Activated CD4-positive, alpha-beta T cell treated with anti-CD3 and anti-CD28 coated beads, Interleukin-2, amount 50 U/mL, for 16 hours (primary cell): ENCODE measurements around the gene LSM4.
A peak's percentile ranks its signal among the peaks of the same experiment; 100 is the strongest.
"Not testable (repeated sequence)": the region's sequence is repeated elsewhere in the genome, so short reads cannot be mapped to it uniquely, and the experiment has no call there.

Source experiments
- DNase-seq: peaks from one replicate; pipeline ENCODE4 v3.0.0-alpha.2; 2020

Gene LSM4

DNA sequence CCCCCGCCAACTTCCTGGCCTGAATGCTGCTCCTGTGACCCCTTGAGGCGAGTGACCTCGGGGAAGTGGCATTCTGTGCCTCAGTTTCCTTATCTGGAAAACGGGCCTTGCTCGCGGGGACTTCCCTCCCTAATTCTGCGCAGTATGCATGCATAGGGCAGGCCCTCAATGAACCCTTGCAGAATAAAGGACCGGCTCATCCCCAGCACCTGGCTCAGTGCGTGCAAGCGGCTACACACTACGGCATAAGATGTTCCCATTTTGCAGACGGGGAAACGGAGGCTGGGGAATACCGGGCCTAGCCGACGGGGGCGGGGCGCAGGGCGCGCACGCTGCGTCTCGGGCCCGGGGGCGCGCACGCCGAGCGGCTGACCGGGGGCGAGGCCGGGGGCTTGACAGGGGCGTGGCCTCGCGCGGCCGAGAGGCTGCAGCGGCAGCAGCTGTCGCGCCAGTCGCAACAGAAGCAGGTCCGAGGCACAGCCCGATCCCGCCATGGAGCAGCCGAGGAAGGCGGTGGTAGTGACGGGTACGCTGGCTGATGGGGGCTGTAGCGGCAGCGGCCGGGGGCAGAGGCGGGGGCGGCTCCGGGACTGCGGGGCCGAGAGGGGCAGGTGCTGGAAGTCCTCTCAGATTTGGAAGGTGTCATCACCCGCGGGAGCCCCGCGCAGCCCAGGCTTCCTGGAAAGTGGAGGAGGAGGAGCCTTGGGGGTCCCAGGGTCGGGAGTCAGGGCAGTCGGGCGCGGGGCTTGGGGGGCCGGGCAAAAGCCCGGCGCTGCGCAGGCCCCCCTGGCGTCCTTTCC, 17.5 kb upstream of the LSM4 start, which contains the start of gene PGPEP1:
Gene PGPEP1, plus strand, starts transcription at position 409 of the 800 bp plus-strand sequence. Its CDS starts 84 bp downstream, at position 493.
- peak; percentile 56 for DNase-seq

DNA sequence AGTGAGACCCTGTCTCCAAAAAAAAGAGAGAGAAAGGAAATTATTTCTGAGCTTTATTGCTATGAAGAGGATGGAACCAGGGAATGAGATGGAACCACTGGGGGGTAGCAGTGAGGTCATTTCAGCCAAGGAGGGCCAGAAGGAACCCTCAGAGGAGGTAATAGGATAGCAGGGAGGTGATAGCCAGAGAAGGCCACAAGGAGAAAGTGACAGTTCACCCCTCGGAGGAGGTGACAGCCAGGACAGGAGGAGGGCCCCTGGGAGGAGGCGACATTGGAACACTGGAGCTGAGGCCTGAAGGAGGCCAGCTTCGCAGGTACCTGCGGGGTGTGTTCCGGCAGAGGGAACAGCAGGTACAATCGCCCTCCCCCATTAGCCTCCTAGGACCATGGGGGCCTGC, 16.8 kb upstream of the LSM4 start:
- DNase-seq, result no peak

DNA sequence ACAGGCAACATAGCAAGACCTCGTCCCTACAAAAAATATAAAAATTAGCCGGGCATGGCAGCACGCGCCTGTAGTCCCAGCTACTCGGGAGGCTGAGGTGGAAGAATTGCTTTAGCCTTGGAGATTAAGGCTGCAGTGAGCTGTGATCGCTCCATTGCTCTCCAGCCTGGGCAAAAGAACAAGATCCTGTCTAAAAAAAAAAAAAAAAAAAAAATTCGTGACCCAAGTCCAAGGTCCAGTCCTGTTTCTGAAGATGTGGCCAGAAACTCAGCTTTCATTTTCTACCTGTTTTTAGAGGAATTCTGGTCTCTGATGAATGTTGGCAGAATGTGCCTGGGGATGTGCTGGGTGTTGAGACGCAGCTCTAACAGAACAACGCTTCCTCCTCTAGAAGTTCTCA, 15.7 kb upstream of the LSM4 start:
- no peak for DNase-seq

DNA sequence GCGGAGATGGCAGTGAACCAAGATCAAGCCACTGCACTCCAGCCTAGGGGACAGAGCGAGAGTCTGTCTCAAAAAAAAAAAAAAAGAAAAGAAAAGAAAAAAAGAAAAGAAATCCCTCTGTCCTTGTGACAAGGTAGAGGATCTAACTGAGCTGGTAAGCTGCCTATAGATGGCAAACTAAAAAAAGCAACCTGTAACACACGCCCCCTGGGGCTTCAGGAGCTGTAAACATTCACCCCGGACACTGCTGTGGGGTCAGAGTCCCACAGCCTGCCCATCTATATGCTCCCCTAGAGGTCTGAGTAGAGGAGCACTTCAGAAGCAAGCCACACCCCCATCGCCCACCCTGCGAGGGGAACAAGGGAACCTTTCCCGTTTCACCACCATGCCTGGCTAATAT, 13.2 kb upstream of the LSM4 start:
- DNase-seq, result no peak

DNA sequence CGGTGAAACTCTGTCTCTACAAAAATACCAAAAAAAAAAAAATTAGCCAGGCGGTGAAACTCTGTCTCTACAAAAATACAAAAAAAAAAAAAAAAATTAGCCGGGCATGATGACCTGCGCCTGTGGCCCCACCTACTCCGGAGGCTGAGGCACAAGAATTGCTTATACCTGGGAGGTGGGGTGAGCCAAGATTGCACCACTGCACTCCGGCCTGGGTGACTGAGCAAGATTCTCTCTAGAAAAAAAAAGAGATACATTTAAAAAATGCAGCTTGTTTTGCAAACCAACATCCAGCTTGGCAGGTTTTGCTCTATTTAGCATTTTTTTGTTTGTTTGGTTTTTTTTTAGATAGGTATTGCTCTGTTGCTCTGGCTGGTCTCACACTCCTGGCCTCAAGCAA, 10.8 kb upstream of the LSM4 start:
- no peak for DNase-seq

DNA sequence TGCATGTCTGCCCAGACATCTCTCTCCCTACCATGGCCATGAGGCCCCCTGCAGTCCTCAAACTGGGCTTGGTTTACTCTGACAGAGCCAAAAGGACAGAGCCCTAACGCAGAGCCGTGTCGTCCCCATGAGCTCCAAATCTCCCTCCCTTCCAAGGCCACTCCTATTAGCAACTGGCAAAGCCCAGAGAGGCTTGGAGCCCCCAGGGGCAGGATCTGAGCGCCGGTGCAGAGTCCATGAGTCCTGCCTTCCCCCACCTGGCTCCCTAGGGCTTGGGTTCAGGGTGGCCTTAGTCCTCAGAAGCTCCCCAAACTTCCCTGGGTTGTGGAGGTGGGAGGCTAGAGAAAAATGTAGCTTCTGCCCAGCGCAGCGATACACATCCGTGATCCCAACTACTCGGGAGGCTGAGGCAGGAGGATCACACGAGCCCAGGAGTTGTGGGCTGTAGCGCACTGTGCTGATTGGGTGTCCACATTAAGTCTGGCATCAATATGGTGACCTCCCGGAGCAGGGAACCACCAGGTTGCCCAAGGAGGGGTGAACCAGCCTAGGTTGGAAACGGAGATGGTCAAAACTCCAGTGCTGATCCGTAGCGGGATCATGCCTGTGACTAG, 10.1 kb upstream of the LSM4 start:
- DNase-seq, result no peak

DNA sequence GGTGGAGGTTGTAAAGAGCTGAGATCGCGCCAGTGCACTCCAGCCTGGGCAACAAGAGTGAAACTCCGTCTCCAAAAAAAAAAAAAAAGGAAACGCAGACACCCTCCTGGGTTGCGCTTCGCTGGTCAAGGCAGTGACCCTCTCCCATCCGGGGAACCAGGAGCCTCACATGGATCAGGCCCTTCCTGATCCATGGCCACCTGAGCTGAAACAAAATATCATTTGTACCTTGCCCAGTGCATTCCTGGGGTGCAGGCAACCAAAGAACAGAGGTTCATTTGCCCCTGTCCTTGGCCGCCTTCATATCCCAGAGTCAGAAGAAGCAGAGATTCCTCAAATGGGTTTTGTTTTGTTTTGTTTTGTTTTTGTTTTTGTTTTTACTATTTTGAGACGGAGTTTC, 8.0 kb upstream of the LSM4 start:
- no peak for DNase-seq

DNA sequence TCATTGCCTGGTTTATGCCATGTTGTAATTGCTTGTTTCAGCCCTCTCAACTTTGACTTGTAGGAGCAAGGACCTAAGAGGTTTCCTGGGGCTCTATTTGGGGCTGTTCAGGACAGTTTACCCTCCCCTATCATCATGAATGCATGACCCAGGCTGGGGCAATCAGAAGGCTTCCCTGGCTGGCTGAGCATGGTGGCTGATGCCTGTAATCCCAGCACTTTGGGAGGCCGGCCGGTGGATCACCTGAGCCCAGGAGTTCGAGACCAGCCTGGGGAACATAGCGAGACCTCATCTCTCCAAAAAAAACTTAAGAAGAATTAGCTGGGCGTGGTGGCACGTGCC, 6.1 kb upstream of the LSM4 start:
- no peak for DNase-seq

DNA sequence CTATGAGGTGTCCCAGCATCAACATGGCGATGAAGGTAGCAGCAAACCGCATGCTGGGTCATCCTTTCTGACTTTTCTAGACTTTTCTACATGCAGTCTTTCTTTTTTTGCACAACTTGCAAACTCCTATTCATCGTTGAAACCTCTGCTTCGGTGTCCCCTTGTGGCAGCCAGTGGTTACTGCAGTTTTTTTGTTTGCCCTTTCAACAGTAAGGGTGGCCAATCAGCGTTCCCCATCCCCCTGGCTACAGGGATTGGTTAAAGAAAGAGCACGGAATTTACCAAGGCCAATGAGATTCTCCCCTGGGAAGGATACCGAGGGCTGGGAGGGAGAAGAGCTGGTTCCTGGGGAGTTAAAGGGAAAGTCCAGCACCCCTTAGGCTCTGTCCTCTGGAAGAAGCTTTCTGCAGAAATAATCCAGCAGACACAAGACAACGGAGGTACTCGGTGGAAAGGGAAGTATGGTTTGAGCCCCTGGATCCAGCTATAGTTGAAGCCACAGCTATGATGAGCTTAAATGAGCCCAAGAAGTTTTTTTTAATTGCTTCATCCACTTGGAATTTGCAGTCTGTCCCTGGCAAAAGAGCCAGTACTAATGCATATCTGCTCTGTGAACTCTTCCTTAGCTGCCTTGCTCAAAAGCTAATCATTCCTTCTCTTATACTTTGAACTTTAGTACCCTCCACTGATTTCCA, 5.6 kb upstream of the LSM4 start:
- DNase-seq, result peak; percentile 95

DNA sequence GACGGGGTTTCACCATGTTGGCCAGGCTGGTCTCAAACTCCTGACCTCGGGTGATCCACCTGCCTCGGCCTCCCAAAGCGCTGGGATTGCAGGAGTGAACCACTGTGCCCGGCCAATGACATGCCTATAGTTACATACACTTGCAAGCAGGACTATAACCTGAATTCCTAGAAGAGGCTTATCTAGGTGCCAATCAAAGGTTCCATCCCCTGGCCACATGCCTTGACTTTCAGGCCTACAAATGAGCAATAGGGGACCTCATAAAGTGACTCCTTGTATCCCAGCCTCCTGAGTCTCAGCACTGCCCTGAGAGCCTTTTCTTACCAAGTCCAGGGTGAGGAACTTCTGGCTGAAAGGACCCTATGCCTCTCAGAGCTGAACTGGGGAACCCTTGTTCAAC, 3.9 kb upstream of the LSM4 start:
- no peak for DNase-seq

DNA sequence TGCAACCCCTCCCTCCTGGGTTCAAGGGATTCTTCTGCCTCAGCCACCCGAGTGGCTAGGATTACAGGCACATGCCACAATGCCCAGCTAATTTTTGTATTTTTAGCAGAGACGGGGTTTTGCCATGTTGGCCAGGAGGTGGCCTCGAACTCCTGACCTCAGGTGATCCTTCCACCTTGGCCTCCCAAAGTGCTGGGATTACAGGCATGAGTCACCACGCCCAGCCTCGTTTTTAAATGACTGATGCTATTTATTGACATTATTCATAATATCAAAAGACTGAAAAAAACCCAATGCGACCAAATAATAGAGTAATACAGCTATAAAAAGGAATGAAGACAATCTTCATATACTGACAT, 1.5 kb upstream of the LSM4 start:
- DNase-seq, result not testable (repeated sequence)

DNA sequence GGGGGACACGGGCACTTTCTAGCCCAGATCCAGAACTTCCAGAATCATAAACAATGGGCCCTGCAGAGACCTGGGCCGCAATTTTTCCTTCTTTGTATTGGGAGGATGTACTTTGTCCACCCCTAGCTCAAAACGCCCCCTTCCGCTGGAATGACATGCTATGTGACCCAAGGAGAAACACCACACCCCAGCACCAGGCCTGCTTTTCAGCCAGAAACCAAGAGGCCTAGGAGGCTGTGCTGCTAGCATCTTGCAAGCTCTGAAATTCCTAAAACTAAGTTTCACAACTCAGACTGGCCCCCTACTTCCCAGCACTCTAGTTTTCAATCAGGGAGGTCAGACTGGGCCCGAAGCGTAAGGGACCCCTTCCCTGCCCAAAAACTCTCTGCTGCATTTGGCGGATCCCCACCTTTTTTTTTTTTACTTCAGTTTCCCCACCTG, 538 bp downstream of the LSM4 start:
- peak; percentile 70 for DNase-seq

DNA sequence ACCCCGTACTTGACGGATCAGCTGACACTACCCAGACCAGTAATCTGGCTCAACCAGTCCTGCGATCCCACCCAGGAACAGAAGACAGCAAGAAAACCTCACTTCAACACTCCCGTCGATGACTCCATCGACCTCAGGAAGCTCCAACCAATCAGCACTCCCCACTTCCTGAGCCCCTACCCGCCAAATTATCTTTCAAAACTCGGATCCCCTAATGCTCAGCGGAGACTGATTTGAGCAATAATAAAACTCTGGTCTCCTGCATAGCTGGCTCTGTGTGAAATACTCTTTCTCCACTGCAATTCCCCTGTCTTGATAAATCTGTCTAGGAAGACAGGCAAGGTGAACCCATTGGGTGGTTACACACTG, 1.2 kb downstream of the LSM4 start:
- DNase-seq, result peak; percentile 77

DNA sequence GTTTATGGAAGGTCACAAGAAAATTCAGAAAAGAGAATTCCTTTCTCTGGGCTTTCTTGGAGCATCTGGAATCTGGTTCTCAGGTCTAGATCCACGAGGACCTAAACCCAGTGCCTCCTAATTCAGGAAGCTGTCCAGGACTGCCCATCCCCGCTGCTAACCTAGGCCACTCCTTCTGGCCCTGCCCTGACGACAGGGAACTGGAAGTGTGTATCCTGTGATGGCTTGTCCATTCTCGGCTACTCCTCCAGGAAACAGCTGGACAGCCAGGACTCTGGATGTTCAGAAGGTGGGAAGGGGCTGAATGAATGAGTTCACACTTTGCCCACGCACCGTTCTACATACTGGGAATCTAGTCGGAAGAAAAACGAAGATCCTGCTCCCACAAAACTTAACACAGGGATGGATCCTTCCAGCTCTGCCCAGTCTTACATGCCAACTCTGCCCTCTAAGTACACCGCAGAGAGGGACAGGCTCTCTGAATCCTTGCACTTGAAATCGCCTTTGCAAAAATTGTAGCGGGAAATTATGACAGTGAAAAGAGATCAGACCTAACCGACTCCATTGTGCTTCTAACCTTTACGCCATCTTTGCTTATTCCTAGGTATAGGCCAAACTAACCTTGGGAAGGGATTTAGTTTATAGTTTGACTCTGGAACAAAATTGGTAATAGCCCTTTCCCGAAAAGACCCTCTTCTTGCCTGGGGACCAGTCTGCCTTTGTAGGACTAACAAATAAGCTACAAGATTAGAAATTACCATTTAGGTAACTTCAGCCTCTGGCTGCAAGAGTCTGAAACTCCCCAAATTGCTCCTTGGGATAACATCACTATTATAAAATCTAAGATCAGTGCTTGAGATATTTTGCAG, 1.8 kb downstream of the LSM4 start:
- DNase-seq, result no peak

DNA sequence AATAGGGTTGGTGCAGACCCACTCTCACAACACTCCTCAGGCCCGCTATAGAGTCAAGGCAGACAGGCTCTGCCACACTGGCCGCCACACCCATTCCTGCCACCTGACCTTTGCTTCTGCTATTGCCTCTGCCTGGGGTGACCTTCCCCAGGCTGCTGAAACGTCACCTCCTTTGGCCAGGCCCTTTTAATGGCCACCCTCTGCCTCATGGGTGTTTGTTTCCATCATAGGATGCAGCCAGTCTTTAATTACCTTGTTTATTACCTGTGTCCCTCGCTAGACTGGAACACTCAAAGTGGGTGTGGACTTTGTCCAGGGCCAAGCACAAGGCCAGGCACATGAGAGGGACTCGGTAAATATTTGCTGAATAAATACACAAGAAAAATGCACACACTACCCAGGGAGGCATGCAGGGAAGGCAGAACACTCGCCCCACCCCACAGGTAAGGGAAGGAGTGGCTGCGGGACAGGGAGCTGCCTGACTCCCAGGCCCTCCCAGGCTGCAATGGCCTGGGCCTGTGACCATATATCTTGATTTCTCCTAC, 3.2 kb downstream of the LSM4 start:
- no peak for DNase-seq

DNA sequence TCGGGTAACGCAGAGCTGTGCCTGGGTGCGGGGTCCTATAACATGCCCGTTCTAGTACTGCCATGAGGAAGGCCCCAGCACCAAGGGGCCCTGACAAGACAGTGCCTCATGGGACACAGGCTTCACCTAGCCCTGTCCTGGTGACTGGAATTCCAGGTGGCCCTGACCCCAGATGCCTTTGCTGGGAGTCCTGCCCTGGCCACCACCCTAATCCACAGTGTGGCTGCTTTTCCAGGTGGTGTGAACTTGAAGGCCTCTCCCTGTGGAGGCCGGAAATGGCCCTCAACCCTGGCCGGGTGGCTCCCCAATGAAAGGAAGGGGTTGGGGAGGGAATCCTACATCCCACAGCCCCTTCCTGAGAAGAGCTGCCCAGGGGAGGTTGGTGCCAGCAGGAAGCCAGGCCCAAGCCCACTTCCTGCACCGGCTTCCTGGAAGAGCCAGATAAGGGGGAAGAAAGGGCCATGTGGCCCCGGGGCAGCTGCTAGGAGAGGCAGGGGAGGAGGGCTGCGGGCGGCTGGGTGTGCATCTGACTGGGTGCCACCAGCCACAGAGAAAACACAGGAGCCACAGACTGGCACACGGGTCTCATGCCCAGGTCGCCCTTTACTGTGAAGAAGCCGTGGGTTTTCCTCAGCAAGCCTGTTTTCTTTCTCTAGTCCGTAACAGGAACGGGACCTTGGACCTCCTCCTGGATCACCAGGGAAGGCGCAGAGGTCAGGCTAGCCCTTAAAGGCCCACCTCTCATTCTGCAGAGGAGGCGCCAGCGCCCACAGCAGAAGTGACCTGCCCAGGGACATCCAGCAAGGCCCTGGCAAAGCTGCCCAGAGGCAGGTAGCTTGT, 4.7 kb downstream of the LSM4 start:
- peak; percentile 76 for DNase-seq

DNA sequence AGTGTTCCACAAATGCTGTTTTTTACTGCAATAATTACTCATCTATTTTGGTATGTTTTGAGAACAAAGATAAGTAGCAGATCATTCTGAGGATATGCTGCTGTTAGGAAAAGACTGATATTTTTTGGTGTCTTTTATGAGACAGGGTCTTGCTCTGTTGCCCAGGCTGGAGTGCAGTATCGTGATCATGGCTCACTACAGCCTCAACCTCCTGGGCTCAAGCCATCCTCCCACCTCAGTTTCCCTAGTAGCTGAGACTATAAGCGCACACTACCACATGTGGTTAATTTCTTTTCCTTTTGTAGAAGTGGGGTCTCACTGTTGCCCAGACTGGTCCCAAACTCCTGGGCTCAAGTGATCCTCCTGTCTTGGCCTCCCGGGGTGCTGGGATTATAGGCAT, 9.5 kb downstream of the LSM4 start:
- DNase-seq, result no peak

DNA sequence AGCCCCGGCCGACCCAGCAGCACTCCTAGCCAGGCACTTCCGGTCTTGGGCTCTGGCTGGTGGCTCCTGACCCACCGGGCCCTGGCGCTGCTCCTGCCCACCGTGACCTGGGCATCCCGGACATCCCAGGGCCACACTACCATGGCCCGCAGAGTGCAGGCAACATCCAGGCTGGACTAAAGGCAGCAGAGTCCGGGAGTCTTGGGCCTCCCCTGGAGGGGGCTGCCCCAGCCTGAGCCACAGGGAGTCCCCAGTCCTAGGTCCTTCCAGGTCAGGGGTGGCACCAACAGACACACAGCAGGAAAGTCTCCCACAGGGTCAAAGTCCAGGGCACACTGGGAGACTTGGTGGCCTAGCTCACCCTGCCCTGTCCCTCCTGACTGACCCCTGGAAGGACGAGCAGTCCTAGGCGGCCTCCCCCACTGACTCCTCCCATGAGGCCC, 10.8 kb downstream of the LSM4 start:
- DNase-seq, result no peak

DNA sequence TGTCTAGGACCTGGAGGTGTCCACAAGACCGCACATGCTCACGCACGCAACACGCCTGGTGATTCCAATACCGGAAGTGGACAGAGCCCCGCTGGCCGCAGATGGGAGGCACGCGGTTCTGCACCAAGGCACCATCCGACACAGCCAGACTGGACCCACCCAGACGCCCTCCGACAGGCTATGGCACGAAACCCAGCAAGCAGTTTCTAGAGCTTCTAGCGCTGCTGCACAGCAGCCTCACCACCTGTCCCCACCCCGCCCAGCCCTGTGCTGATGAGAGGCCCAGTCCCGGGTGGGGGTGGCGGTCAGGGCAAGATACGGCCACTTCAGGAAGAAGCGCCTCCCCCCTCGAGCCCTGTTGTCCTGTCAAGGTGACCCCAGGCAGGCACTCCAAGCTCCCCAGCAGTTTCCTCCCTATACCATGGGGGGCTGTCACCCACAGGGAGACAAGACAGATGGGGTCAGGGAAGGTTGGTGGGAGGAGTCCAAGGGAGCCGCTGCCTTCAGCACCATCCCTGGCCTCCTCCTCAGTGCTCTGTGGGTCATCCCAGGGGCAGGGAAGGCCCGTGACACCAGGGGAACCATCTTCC, 11.3 kb downstream of the LSM4 start:
- no peak for DNase-seq

DNA sequence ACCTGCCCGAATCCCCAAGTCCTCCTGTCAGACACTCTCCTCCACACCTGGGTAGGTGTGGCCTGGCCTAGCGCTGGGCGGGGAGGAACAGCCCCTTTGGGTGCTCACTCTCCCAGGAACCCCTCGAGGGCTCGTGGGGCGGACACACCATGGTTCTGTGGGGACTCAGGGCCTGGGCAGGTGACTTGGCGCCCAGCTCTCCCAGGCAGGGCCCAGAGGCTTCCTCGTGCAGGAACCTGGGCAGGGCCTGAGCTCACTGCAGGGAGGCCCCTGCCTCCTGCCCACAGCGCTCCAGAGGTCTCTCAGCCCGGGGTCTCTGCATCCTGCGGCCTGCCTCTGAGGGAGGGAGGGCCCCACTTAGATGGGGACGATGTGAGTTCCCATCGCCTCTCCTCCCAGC, 11.9 kb downstream of the LSM4 start:
- DNase-seq, result no peak

DNA sequence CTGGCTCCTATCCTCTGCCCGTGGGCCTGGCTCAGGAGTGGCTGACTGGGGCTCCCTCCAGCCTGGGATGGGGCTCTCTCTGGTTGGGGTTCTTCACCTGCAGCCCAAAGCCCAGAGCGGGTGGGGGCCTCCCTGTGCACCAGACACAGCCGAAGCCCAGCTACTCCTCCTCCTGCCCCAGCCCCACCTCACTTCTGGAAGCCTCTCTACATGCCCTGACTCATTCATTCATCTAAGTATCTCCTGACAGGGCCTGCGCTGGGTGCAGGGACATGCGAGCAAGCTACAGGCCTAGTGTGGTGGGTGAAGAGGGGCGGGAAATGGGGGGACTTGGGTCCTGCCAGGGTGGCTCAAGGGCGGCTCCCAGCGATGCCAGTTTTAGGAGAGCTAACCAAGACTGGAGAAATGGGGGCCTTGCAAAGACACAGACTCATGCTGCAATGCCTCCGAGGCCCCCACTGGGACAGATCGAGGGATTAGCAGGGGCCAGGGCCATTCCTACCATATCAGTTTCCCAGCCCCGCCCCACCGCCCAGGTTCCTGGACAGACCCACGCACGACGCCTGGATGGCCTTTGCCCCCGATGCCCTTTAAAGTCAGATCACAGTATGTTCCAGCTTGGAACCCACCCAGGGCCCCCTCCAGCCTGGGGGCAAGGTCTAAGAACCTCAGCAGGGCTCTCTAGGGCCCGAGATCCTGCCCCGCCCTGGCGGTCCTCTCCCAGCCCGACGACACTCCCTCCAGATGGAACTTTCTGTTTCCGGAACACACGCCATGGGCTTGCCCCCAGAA, 12.6 kb downstream of the LSM4 start:
- no peak for DNase-seq
